H1 (cell line): ENCODE results near the gene UCP2. TPM values are rescaled to one million over a fixed set of nuclear protein-coding genes. Genes with fewer than 3 reads are reported as not detected.

Experiments used
- CEBPB ChIP-seq: IDR thresholded peaks from 2 replicates; pipeline ENCODE4 v1.6.1; 2012; ENCODE audit warnings: low read depth, low read length
- EZH2 ChIP-seq: fragments of 200-600 bp; sonication (generic); IDR thresholded peaks from 2 replicates; pipeline ENCODE4 v1.7.1; 2012; ENCODE audit warnings: low read depth, mild to moderate bottlenecking, moderate library complexity, low read length, inconsistent platforms; ENCODE audit not compliant: severe bottlenecking
- RAD21 ChIP-seq, 2 experiments: IDR thresholded peaks in 1 of 2; conservative IDR thresholded peaks in 1 of 2; 2 replicates each; pipeline ENCODE4 v1.6.1; 2011; ENCODE audit warnings: low read depth in 2 of 2, low read length in 2 of 2, improper control_type of control experiment in 1 of 2, inconsistent platforms in 1 of 2, mild to moderate bottlenecking in 1 of 2, moderate library complexity in 1 of 2
- RBBP5 ChIP-seq: IDR thresholded peaks from 2 replicates; pipeline ENCODE4 v1.7.1; 2012; ENCODE audit warnings: low read depth, mild to moderate bottlenecking, inconsistent platforms, low read length, moderate library complexity, borderline replicate concordance
- SIRT6 ChIP-seq: IDR thresholded peaks from one replicate; pipeline ENCODE4 v1.7.1; 2012; ENCODE audit warnings: low read length, inconsistent platforms
- TBP ChIP-seq: IDR thresholded peaks from 2 replicates; pipeline ENCODE4 v1.6.1; 2011; ENCODE audit warnings: low read depth, low read length, improper control_type of control experiment
- polyA plus RNA-seq, 7 experiments: library from polyadenylated mRNA; depleted of rRNA in 3 of 7; stranded (reverse) in 5 of 7; unstranded in 2 of 7; fragments of >200 nt in 5 of 7; fragments of 200-250 nt in 2 of 7; gene quantifications; 1 replicate in 5 of 7; 2 replicates in 1 of 7; 4 replicates in 1 of 7; pipeline versions ENCODE4 v1.2.1 to v1.2.3, GENCODE V29; 2011 to 2013; ENCODE audit warnings: missing spikeins in 2 of 7, mixed read lengths in 2 of 7
- total RNA-seq: library from RNA; stranded (reverse); fragmentation: NEBNext Ultra II Directional; extraction: Animal tissue kit (Norgen Biotek cat#: 25700); gene quantifications from 2 replicates; pipeline ENCODE4 v1.2.1, GENCODE V29; 2021
- TF ChIP-seq, protein P1 (sequence below): IDR thresholded peaks from 2 replicates; pipeline ENCODE4 v1.6.1; 2012; ENCODE audit warnings: inconsistent platforms

The UCP2 gene
- total and polyA plus RNA-seq, 2 of the 8 experiments (the other 6 are each of a cell fraction or from before 2014, with no cell fraction given): 46.2 to 55.2 TPM

DNA sequence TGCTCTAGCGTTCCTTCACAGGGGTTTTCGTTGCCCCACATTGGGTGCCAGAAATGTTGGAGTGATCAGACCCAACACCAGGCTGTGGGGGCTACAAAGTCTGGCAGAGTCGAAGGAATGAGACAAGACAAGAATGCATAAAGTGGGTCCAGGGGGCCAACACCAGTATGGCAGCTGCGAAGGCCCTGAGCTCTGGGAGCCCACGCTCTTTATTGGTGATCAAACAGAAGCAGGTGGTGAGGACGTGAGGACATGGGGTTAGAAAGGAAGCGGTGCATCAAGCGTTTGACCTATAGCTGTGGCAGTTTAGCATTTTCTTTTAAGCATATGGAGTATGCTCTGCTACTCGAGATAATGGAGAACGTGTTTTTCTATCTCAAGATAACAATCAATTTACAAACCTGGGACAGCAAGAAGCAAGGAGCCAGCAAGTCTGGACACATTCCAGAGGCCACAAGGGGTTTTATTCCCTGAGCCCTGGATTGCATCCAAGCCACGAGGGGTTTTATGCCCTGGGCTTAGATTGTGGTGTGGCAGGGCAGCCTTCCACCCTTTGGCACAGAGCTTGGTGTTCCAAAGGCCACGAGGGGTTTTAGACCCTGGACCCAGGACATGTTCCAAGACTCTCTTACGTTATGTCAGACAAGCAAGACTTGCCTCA lies 35.7 kb downstream of the UCP2 start (continued):
- TF ChIP-seq, protein P1, sequence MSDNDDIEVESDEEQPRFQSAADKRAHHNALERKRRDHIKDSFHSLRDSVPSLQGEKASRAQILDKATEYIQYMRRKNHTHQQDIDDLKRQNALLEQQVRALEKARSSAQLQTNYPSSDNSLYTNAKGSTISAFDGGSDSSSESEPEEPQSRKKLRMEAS: no peak
- TF ChIP-seq RBBP5 (no peak), CEBPB (no peak), SIRT6 (no peak), EZH2 (no peak), TBP (no peak), RAD21 (IDR thresholded peaks at IDR 0.05 in 1 of 2, conservative IDR thresholded peaks at IDR 0.05 in 1 of 2; ENCODE audit: low read depth in 2 of 2, low read length in 2 of 2) (no peak)
